GM12878 (cell line): ENCODE data around the gene CPT2. TPM values are rescaled to one million over a fixed set of nuclear protein-coding genes. Genes with fewer than 3 reads are reported as not detected.

ENCODE experiments used
- ATAC-seq: fragments of 200-7000 bp; cut with Tn5 transposase; 3 replicates; pipeline ENCODE4 v1.9.1; 2020; ENCODE audit warnings: mild to moderate bottlenecking, moderate library complexity
- BruUV-seq: library from RNA; stranded (reverse); fragments of 400-500 nt; replicated peaks from 2 replicates; lab custom pipeline; 2021; lab: Mats Ljungman, UMichigan
- CTCF ChIA-PET: fragments of 300-600 bp; sonication (Branson Sonifier 250); formaldehyde crosslinking; extraction: SDS; loops from one replicate; lab custom pipeline; 2021; ENCODE audit warnings: inconsistent platforms; lab: Yijun Ruan, JAX
- POLR2A ChIA-PET: fragments of 350-600 bp; formaldehyde crosslinking; extraction: SDS; loops from one replicate; lab custom pipeline; 2021; ENCODE audit warnings: inconsistent platforms; lab: Charles Lee
- RAD21 ChIA-PET: fragments of 300-600 bp; sonication (Branson Sonifier 250); formaldehyde crosslinking; loops from one replicate; lab custom pipeline; 2023; ENCODE audit warnings: antibody characterized with exemption; ENCODE audit not compliant: unreplicated experiment; lab: Charles Lee
- SMC1A ChIA-PET: fragments of 300-600 bp; sonication (Branson Sonifier 250); formaldehyde crosslinking; loops from one replicate; lab custom pipeline; 2023; ENCODE audit not compliant: unreplicated experiment, uncharacterized antibody; lab: Charles Lee
- DNase-seq: peaks from one replicate; pipeline ENCODE4 v3.0.0-alpha.2; 2011; ENCODE audit warnings: low read depth, low spot score
- FAIRE-seq: peaks from 3 replicates; lab custom pipeline; 2011; peaks lifted over from hg19 to GRCh38; lab: Jason Lieb, UNC
- H2AFZ ChIP-seq: 2 replicates; pipeline ENCODE4 v1.6.0; 2011; ENCODE audit warnings: low read depth, low read length, control low read depth; ENCODE audit not compliant: control insufficient read depth
- H3K27ac ChIP-seq: 2 replicates; pipeline ENCODE4 v1.5.1; 2011; ENCODE audit warnings: control low read depth; ENCODE audit not compliant: control insufficient read depth, insufficient read depth
- H3K27me3 ChIP-seq, 2 experiments: replicated peaks in 1 of 2; 2 replicates each; pipeline versions ENCODE4 v1.6.0 to v1.6.1; 2011; ENCODE audit warnings: low read length in 1 of 2; ENCODE audit not compliant: control insufficient read depth in 2 of 2, insufficient read depth in 2 of 2
- H3K36me3 ChIP-seq, 2 experiments: 2 replicates each; pipeline ENCODE4 v1.5.1; 2011; ENCODE audit warnings: low read length in 1 of 2; ENCODE audit not compliant: control insufficient read depth in 2 of 2, insufficient read depth in 2 of 2
- H3K4me1 ChIP-seq: 2 replicates; pipeline ENCODE4 v1.6.1; 2011; ENCODE audit warnings: mild to moderate bottlenecking, low read length, moderate library complexity, mixed read lengths; ENCODE audit not compliant: control insufficient read depth, insufficient read depth
- H3K4me2 ChIP-seq: 2 replicates; pipeline ENCODE4 v1.6.0; 2011; ENCODE audit warnings: control low read depth; ENCODE audit not compliant: control insufficient read depth, insufficient read depth
- H3K4me3 ChIP-seq: fragments of 200-600 bp; sonication (generic); 2 replicates; pipeline ENCODE4 v1.5.1; 2016
- H3K79me2 ChIP-seq: 2 replicates; pipeline ENCODE4 v1.6.0; 2011; ENCODE audit warnings: low read length; ENCODE audit not compliant: control insufficient read depth, insufficient read depth
- H3K9ac ChIP-seq: 2 replicates; pipeline ENCODE4 v1.8.0; 2011; ENCODE audit warnings: low read length, control low read depth, mixed read lengths; ENCODE audit not compliant: control insufficient read depth, insufficient read depth
- H3K9me3 ChIP-seq: replicated peaks from 3 replicates; pipeline ENCODE4 v1.5.1; 2011; ENCODE audit warnings: mild to moderate bottlenecking, low read length; ENCODE audit not compliant: control insufficient read depth, insufficient read depth
- H4K20me1 ChIP-seq: 2 replicates; pipeline ENCODE4 v1.6.0; 2011; ENCODE audit not compliant: control insufficient read depth, insufficient read depth
- BHLHE40 ChIP-seq, 2 experiments: fragments of 450-650 bp in 1 of 2; IDR thresholded peaks; 2 replicates each; pipeline ENCODE4 v1.6.1; 2011 to 2017; ENCODE audit warnings: low read depth in 2 of 2, borderline replicate concordance in 1 of 2, improper control_type of control experiment in 1 of 2, low read length in 1 of 2, mild to moderate bottlenecking in 1 of 2
- CTCF ChIP-seq, 3 experiments: IDR thresholded peaks in 2 of 3; conservative IDR thresholded peaks in 1 of 3; 2 replicates each; pipeline ENCODE4 v1.5.1; 2011; ENCODE audit warnings: low read depth in 3 of 3, low read length in 3 of 3, mild to moderate bottlenecking in 3 of 3, control low read depth in 2 of 3, moderate library complexity in 2 of 3, inconsistent platforms in 1 of 3, mixed read lengths in 1 of 3; ENCODE audit not compliant: control insufficient read depth in 2 of 3, insufficient read depth in 1 of 3; ENCODE audit errors: extremely low read depth in 1 of 3
- E2F8 ChIP-seq: fragments of 450-650 bp; IDR thresholded peaks from 2 replicates; pipeline ENCODE4 v1.6.1; 2018; ENCODE audit warnings: mild to moderate bottlenecking, low read depth, moderate library complexity; ENCODE audit not compliant: partially characterized antibody
- MLLT1 ChIP-seq: fragments of 450-650 bp; IDR thresholded peaks from 2 replicates; pipeline ENCODE4 v1.6.1; 2016; ENCODE audit warnings: mild to moderate bottlenecking
- PBX3 ChIP-seq: IDR thresholded peaks from 2 replicates; pipeline ENCODE4 v1.6.1; 2011; ENCODE audit warnings: mild to moderate bottlenecking, low read depth, low read length, moderate library complexity; ENCODE audit not compliant: insufficient replicate concordance
- PRDM15 ChIP-seq: fragments of 450-650 bp; formaldehyde crosslinking; IDR thresholded peaks from 2 replicates; pipeline ENCODE4 v1.4.0; 2020; ENCODE audit warnings: mild to moderate bottlenecking, moderate library complexity
- TBL1XR1 ChIP-seq: IDR thresholded peaks from 2 replicates; pipeline ENCODE4 v1.6.1; 2012; ENCODE audit warnings: low read depth, low read length, improper control_type of control experiment
- YBX1 ChIP-seq: fragments of 450-650 bp; IDR thresholded peaks from 2 replicates; pipeline ENCODE4 v1.6.1; 2016; ENCODE audit warnings: antibody characterized with exemption
- ZNF274 ChIP-seq: IDR thresholded peaks from one replicate; pipeline ENCODE4 v1.8.0; 2011; ENCODE audit not compliant: insufficient read length, insufficient read depth
- ZSCAN29 ChIP-seq: fragments of 450-650 bp; IDR thresholded peaks from 2 replicates; pipeline ENCODE4 v1.6.1; 2017; ENCODE audit warnings: mild to moderate bottlenecking, moderate library complexity
- WGBS: methylation state at CpG from one replicate; pipeline ENCODE4 v1.1.6; 2016; ENCODE audit warnings: low lambda C conversion rate; ENCODE audit not compliant: insufficient replicate concordance, insufficient coverage; ENCODE audit errors: missing lambda C conversion rate; 5-methylcytosine and 5-hydroxymethylcytosine counted together
- in situ Hi-C: fragments of 300-500 bp; cut with MboI; formaldehyde crosslinking; loops from 9 replicates; pipeline ENCODE4 v1.14.3; 2018; ENCODE audit warnings: mixed read lengths
- intact Hi-C: fragments of 100-400 bp; cut with micrococcal nuclease; formaldehyde crosslinking; loops from one replicate; pipeline ENCODE4 v1.14.2; 2022; ENCODE audit not compliant: unreplicated experiment
- polyA plus RNA-seq, 11 experiments: library from polyadenylated mRNA; depleted of rRNA in 4 of 11; unstranded in 6 of 11; stranded (reverse) in 5 of 11; fragments of >200 nt; fragmentation: Nextera tagmentation in 4 of 11; fragmentation: Illumina TruSeq in 1 of 11; extraction: Ambion mirVana in 4 of 11; extraction: Trizol in 1 of 11; gene quantifications; 1 replicate in 1 of 11; 2 replicates in 10 of 11; pipeline versions ENCODE4 v1.2.1 to v1.2.3, GENCODE V29; 2011 to 2016; ENCODE audit warnings: inconsistent platforms in 2 of 11, missing spikeins in 2 of 11, low read depth in 1 of 11
- total RNA-seq, 4 experiments: library from RNA; depleted of rRNA in 3 of 4; stranded (reverse); fragments of >200 nt in 3 of 4; fragmentation: Illumina TruSeq in 1 of 4; extraction: Trizol in 1 of 4; gene quantifications; 2 replicates each; pipeline versions ENCODE4 v1.2.1 to v1.2.3, GENCODE V29; 2013 to 2021

Gene CPT2
- total and polyA plus RNA-seq, 10 of the 15 experiments (the other 5 are each of a cell fraction or from before 2014, with no cell fraction given), result 10.1 to 36.2 (median 26.3) TPM

GRCh38 chr1:53182111-53182593 lies 14.5 kb upstream of the CPT2 start:
- no peak overlapping the region for H3K27ac ChIP-seq
- H4K20me1 ChIP-seq, result no peaks in the 10 kb centered on the region
- H3K4me2 ChIP-seq, result no peak overlapping the region
- no peaks in the 10 kb centered on the region; the same call in 2 of the 3 replicates for H3K9me3 ChIP-seq
- SMC1A ChIA-PET, result interaction anchor here (1.0 to 1.6 kb wide), 3 partner anchors 8 to 9 kb away, joined by 3 to 4 read pairs (median 3); no protein-coding TSS in a partner anchor
- WGBS, result 6% methylated on average over 16 of the region's 16 CpGs
- intact Hi-C loops (loop anchor here (1.0 kb wide), 2 partner anchors 277 to 481 kb away; no protein-coding TSS in a partner anchor), in situ Hi-C loops (loop anchor here (25.0 kb wide), 1 partner anchor 270 kb away; the partner anchor contains the start of gene ECHDC2)
- POLR2A ChIA-PET, result interaction anchor here (0.6 kb wide), 1 partner anchor 481 kb away, joined by 7 read pairs; no protein-coding TSS in a partner anchor
- no peaks in the 10 kb centered on the region for H3K36me3 ChIP-seq
- RAD21 ChIA-PET, result interaction anchor here (0.6 to 1.4 kb wide), 4 partner anchors 10 to 129 kb away, joined by 3 read pairs; no protein-coding TSS in a partner anchor
- H3K79me2 ChIP-seq, result no peaks in the 10 kb centered on the region
- CTCF ChIA-PET, result interaction anchor here (0.7 to 4.2 kb wide), 19 partner anchors 8 to 485 kb away, joined by 3 to 32 read pairs (median 3); partner anchors contain the start of gene MAGOH
- peak; percentile 20 for DNase-seq
- no peak overlapping the region for H3K4me3 ChIP-seq
- no peaks in the 10 kb centered on the region; a peak in 1 of 4 replicates for H3K27me3 ChIP-seq
- no peaks in the 10 kb centered on the region for H3K4me1 ChIP-seq
- no peak overlapping the region for H3K9ac ChIP-seq
- ATAC-seq, result peak; percentile 94
- no peak overlapping the region for H2AFZ ChIP-seq
- FAIRE-seq, result peak; percentile 90
- BruUV-seq, result no TSS peak
- TF ChIP-seq TBL1XR1 (no peak), CTCF (IDR thresholded peaks at IDR 0.05 in 2 of 3, conservative IDR thresholded peaks at IDR 0.05 in 1 of 3; ENCODE audit: control insufficient read depth in 2 of 3, extremely low read depth in 1 of 3, insufficient read depth in 1 of 3, low read depth in 3 of 3, low read length in 3 of 3) (peak; percentile 79 to 93 (median 81)), YBX1 (no peak), ZNF274 (no peak), PRDM15 (CRISPR knock-in tag) (no peak), BHLHE40 (IDR thresholded peaks at IDR 0.05; ENCODE audit: borderline replicate concordance in 1 of 2, low read depth in 2 of 2, low read length in 1 of 2) (no peak), PBX3 (peak; percentile 13), E2F8 (no peak), ZSCAN29 (no peak), MLLT1 (no peak)
